Endothelial cell of umbilical vein (primary cell): ENCODE data around the gene RAB40C. TPM values are rescaled to one million over a fixed set of nuclear protein-coding genes. Genes with fewer than 3 reads are reported as not detected.

Experiments
- BruUV-seq: library from RNA; stranded (reverse); fragments of 400-500 nt; replicated peaks from 2 replicates; lab custom pipeline; 2021; lab: Mats Ljungman, UMichigan
- CTCF ChIA-PET: fragments of 300-600, 350-600 bp; sonication (Branson Sonifier 250); formaldehyde crosslinking; loops from one replicate; lab custom pipeline; 2021; ENCODE audit warnings: antibody characterized with exemption, inconsistent platforms; lab: Charles Lee
- POLR2A ChIA-PET: fragments of 300-600, 350-600 bp; sonication (Branson Sonifier 250); formaldehyde crosslinking; loops from one replicate; lab custom pipeline; 2021; ENCODE audit warnings: antibody characterized with exemption, inconsistent platforms; lab: Charles Lee
- DNase-seq: peaks from one replicate; pipeline ENCODE4 v3.0.0-alpha.2; 2011; ENCODE audit warnings: low read depth, low spot score
- FAIRE-seq: peaks from 2 replicates; lab custom pipeline; 2011; peaks lifted over from hg19 to GRCh38; lab: Jason Lieb, UNC
- H2AFZ ChIP-seq: 2 replicates; pipeline ENCODE4 v1.6.0; 2012; ENCODE audit warnings: low read depth, low read length, control low read depth, inconsistent platforms
- H3K27ac ChIP-seq: 2 replicates; pipeline ENCODE4 v1.5.1; 2011; ENCODE audit warnings: low read depth, mild to moderate bottlenecking, control low read depth, low read length, moderate library complexity; ENCODE audit not compliant: insufficient read depth
- H3K27me3 ChIP-seq, 2 experiments: 2 replicates each; pipeline versions ENCODE4 v1.6.0 to v1.6.1; 2011; ENCODE audit warnings: low read length in 2 of 2, mixed read lengths in 1 of 2; ENCODE audit not compliant: control insufficient read depth in 2 of 2, insufficient read depth in 2 of 2
- H3K36me3 ChIP-seq, 2 experiments: 2 replicates in 1 of 2; 3 replicates in 1 of 2; pipeline ENCODE4 v1.5.1; 2011; ENCODE audit warnings: low read length in 2 of 2, mild to moderate bottlenecking in 1 of 2, moderate library complexity in 1 of 2; ENCODE audit not compliant: control insufficient read depth in 2 of 2, insufficient read depth in 2 of 2; ENCODE audit errors: extremely low read depth in 1 of 2
- H3K4me1 ChIP-seq: 3 replicates; pipeline ENCODE4 v1.5.1; 2011; ENCODE audit warnings: mild to moderate bottlenecking, low read length; ENCODE audit not compliant: control insufficient read depth, insufficient read depth; ENCODE audit errors: extremely low read depth
- H3K4me2 ChIP-seq: 2 replicates; pipeline ENCODE4 v1.6.1; 2011; ENCODE audit warnings: low read length, control low read depth, mixed read lengths; ENCODE audit not compliant: insufficient read depth
- H3K4me3 ChIP-seq, 3 experiments: fragments of 200-600 bp in 1 of 3; sonication (generic), shearing (Covaris generic) in 1 of 3; replicated peaks in 1 of 3; 2 replicates each; pipeline ENCODE4 v1.5.1; 2011 to 2016; ENCODE audit warnings: control low read depth in 3 of 3, low read length in 3 of 3, mild to moderate bottlenecking in 2 of 3, inconsistent platforms in 1 of 3, low read depth in 1 of 3, moderate library complexity in 1 of 3; ENCODE audit not compliant: insufficient read depth in 1 of 3
- H3K79me2 ChIP-seq: 2 replicates; pipeline ENCODE4 v1.6.0; 2012; ENCODE audit warnings: low read length, inconsistent platforms; ENCODE audit not compliant: control insufficient read depth, insufficient read depth
- H3K9ac ChIP-seq: replicated peaks from 2 replicates; pipeline ENCODE3; 2011; ENCODE audit warnings: low read length, control low read depth; ENCODE audit not compliant: insufficient read depth; ENCODE audit errors: extremely low read depth
- H3K9me1 ChIP-seq: replicated peaks from 3 replicates; pipeline ENCODE4 v1.6.0; 2011; ENCODE audit warnings: mild to moderate bottlenecking, low read length; ENCODE audit not compliant: control insufficient read depth, insufficient read depth; ENCODE audit errors: extremely low read depth
- H3K9me3 ChIP-seq: replicated peaks from 2 replicates; pipeline ENCODE4 v1.5.1; 2012; ENCODE audit warnings: low read length, inconsistent platforms; ENCODE audit not compliant: control insufficient read depth, insufficient read depth
- H4K20me1 ChIP-seq: replicated peaks from 2 replicates; pipeline ENCODE3; 2011; ENCODE audit warnings: mild to moderate bottlenecking, low read length; ENCODE audit not compliant: control insufficient read depth, insufficient read depth; ENCODE audit errors: extremely low read depth
- CTCF ChIP-seq, 2 donors: IDR thresholded peaks; 1 replicate in 1 of 2; 2 replicates in 1 of 2; pipeline ENCODE4 v1.5.1; 2011; ENCODE audit warnings: low read length in 2 of 2, mild to moderate bottlenecking in 2 of 2, moderate library complexity in 2 of 2, control low read depth in 1 of 2, inconsistent platforms in 1 of 2, low read depth in 1 of 2; ENCODE audit not compliant: insufficient read depth in 1 of 2; ENCODE audit errors: extremely low read depth in 1 of 2
- EZH2 ChIP-seq: IDR thresholded peaks from 2 replicates; pipeline ENCODE4 v1.6.1; 2012; ENCODE audit warnings: borderline replicate concordance, low read depth, mild to moderate bottlenecking, moderate library complexity, low read length, inconsistent platforms; ENCODE audit not compliant: severe bottlenecking
- FOS ChIP-seq: IDR thresholded peaks from 2 replicates; pipeline ENCODE4 v1.6.1; 2011; ENCODE audit warnings: mild to moderate bottlenecking, low read length, moderate library complexity, borderline replicate concordance; ENCODE audit not compliant: insufficient read depth
- GATA2 ChIP-seq: IDR thresholded peaks from 2 replicates; pipeline ENCODE4 v1.7.0; 2011; ENCODE audit warnings: low read depth, mild to moderate bottlenecking, moderate library complexity, mixed read lengths, low read length; ENCODE audit not compliant: insufficient read length, insufficient read depth
- JUN ChIP-seq: IDR thresholded peaks from 2 replicates; pipeline ENCODE4 v1.6.1; 2011; ENCODE audit warnings: borderline replicate concordance, low read depth; ENCODE audit not compliant: insufficient read length, insufficient read depth
- MYC ChIP-seq: IDR thresholded peaks from one replicate; pipeline ENCODE4 v1.6.1; 2011; ENCODE audit warnings: mild to moderate bottlenecking, low read depth, low read length
- POLR2A ChIP-seq: IDR thresholded peaks from 2 replicates; pipeline ENCODE4 v1.6.1; 2012; ENCODE audit warnings: low read depth, mild to moderate bottlenecking, control low read depth, low read length
- POLR2AphosphoS5 ChIP-seq: IDR thresholded peaks from 2 replicates; pipeline ENCODE4 v1.6.1; 2012; ENCODE audit warnings: low read depth, mild to moderate bottlenecking, control low read depth, low read length, moderate library complexity; ENCODE audit not compliant: insufficient read depth
- dilution Hi-C: fragments of 300-500 bp; cut with MboI; formaldehyde crosslinking; loops from one replicate; pipeline ENCODE4 v1.15.0; 2019; ENCODE audit warnings: low sequenced_read_pairs; ENCODE audit not compliant: extremely low pct_ligation_motif_present
- intact Hi-C: fragments of 100-400 bp; cut with micrococcal nuclease; formaldehyde crosslinking; loops from one replicate; pipeline ENCODE4 v1.10.0; 2022
- polyA plus RNA-seq, 4 experiments: library from polyadenylated mRNA; depleted of rRNA in 3 of 4; stranded (reverse) in 3 of 4; unstranded in 1 of 4; fragments of >200 nt; gene quantifications; 2 replicates each; pipeline versions ENCODE4 v1.2.1 to v1.2.3, GENCODE V29; 2011 to 2012; ENCODE audit warnings: missing spikeins in 1 of 4
- total RNA-seq: library from RNA; stranded (reverse); gene quantifications from 2 replicates; pipeline ENCODE4 v1.2.3, GENCODE V29; 2021
- TF ChIP-seq, protein P1 (sequence below): IDR thresholded peaks from 2 replicates; pipeline ENCODE4 v1.6.1; 2011; ENCODE audit not compliant: insufficient read depth, insufficient read length

Gene RAB40C
- total and polyA plus RNA-seq, 2 donors (not counting 3 experiments of a cell fraction or from before 2014, with no cell fraction given), result 12.4 to 18.8 TPM

DNA sequence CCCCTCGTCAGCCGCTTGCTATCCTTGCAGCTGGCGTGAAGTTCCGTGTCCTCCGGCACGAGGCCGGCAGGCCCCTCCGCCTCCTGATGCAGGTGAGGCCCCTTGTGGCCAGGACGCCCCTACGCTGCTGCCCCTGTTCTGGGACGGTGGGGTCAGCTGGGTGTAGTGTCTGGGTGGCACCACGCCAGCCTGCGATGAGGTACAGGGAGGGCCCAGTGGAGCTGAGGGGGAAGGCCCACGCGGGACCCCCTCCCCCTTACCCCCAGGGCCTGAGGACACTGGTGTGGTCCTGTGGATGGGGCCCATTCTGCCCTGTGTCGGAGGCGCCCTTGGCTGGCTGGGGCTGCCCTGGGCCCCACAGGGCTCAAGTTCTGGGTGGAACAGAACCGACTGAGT is 7.7 kb upstream of the RAB40C start:
- intact Hi-C loops, result no loop called here
- ChIA-PET CTCF (no interaction called here), POLR2A (no interaction called here)
- Histone ChIP-seq H3K4me3 (no peak overlapping the region), H3K9me3 (no peaks in the 10 kb centered on the region), H3K27me3 (no peaks in the 10 kb centered on the region), H4K20me1 (no peaks in the 10 kb centered on the region), H3K9me1 (no peaks in the 10 kb centered on the region), H3K36me3 (no peaks in the 10 kb centered on the region), H3K27ac (no peak overlapping the region), H2AFZ (no peak overlapping the region), H3K9ac (no peak overlapping the region), H3K4me2 (no peak overlapping the region), H3K4me1 (no peaks in the 10 kb centered on the region), H3K79me2 (no peaks in the 10 kb centered on the region)
- FAIRE-seq (no peak), DNase-seq (no peak)
- no peak for TF ChIP-seq JUN
- no peak for TF ChIP-seq FOS
- TF ChIP-seq CTCF (IDR thresholded peaks at IDR 0.05; ENCODE audit: extremely low read depth in 1 of 2, insufficient read depth in 1 of 2, low read depth in 1 of 2, low read length in 2 of 2), result no peak
- dilution Hi-C loops, result no loop called here
- BruUV-seq, result no TSS peak

GRCh38 chr16:582614-583331 is 7.1 kb upstream of the RAB40C start:
- H3K9ac ChIP-seq, result no peak overlapping the region
- DNase-seq, result no peak
- ChIA-PET CTCF (no interaction called here), POLR2A (no interaction called here)
- H3K27ac ChIP-seq, result no peak overlapping the region
- intact Hi-C loops (no loop called here), dilution Hi-C loops (no loop called here)
- no peaks in the 10 kb centered on the region for H3K9me3 ChIP-seq
- no peaks in the 10 kb centered on the region for H3K36me3 ChIP-seq
- H3K4me3 ChIP-seq, result no peak overlapping the region
- H3K27me3 ChIP-seq, result no peaks in the 10 kb centered on the region
- H3K79me2 ChIP-seq, result no peaks in the 10 kb centered on the region
- no peaks in the 10 kb centered on the region for H4K20me1 ChIP-seq
- peaks cover 2% of the 10 kb centered on the region for H3K4me1 ChIP-seq
- no peak for FAIRE-seq
- H3K9me1 ChIP-seq, result no peaks in the 10 kb centered on the region
- no peak overlapping the region for H3K4me2 ChIP-seq
- BruUV-seq, result no TSS peak
- H2AFZ ChIP-seq, result no peak overlapping the region
- TF ChIP-seq CTCF (IDR thresholded peaks at IDR 0.05; ENCODE audit: extremely low read depth in 1 of 2, insufficient read depth in 1 of 2, low read depth in 1 of 2, low read length in 2 of 2), result no peak
- TF ChIP-seq FOS, result no peak
- TF ChIP-seq POLR2AphosphoS5, result no peak
- no peak for TF ChIP-seq MYC
- no peak for TF ChIP-seq EZH2
- TF ChIP-seq, protein P1, sequence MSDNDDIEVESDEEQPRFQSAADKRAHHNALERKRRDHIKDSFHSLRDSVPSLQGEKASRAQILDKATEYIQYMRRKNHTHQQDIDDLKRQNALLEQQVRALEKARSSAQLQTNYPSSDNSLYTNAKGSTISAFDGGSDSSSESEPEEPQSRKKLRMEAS, result no peak
- TF ChIP-seq JUN, result no peak
- no peak for TF ChIP-seq GATA2
- no peak for TF ChIP-seq POLR2A
